Panc1 (cell line): ENCODE data around the gene ATP1B2.

Experiments
- POLR2AphosphoS5 ChIP-seq: IDR thresholded peaks from 2 replicates; pipeline ENCODE4 v1.6.1; 2012; ENCODE audit warnings: mild to moderate bottlenecking, low read depth, low read length, moderate library complexity
- TF ChIP-seq, protein P1 (sequence below): fragments of 450-650 bp; IDR thresholded peaks from 2 replicates; pipeline ENCODE4 v1.5.1; 2017; ENCODE audit warnings: mild to moderate bottlenecking

- TF ChIP-seq POLR2AphosphoS5: no peak
- TF ChIP-seq, protein P1, sequence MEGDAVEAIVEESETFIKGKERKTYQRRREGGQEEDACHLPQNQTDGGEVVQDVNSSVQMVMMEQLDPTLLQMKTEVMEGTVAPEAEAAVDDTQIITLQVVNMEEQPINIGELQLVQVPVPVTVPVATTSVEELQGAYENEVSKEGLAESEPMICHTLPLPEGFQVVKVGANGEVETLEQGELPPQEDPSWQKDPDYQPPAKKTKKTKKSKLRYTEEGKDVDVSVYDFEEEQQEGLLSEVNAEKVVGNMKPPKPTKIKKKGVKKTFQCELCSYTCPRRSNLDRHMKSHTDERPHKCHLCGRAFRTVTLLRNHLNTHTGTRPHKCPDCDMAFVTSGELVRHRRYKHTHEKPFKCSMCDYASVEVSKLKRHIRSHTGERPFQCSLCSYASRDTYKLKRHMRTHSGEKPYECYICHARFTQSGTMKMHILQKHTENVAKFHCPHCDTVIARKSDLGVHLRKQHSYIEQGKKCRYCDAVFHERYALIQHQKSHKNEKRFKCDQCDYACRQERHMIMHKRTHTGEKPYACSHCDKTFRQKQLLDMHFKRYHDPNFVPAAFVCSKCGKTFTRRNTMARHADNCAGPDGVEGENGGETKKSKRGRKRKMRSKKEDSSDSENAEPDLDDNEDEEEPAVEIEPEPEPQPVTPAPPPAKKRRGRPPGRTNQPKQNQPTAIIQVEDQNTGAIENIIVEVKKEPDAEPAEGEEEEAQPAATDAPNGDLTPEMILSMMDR: no peak
Measured at GRCh38 chr17:7701681-7702080, 51.0 kb downstream of the ATP1B2 start.
